ENCODE results near the gene TNNT2.

- TF ChIP-seq CTCF (IDR thresholded peaks at IDR 0.05) (no peak), POLR2A (IDR thresholded peaks at IDR 0.05) (no peak)
Measured at GRCh38 chr1:201394591-201394990, 17.1 kb upstream of the TNNT2 start.
